Tibial nerve (tissue), 4 donors: Measurements from ENCODE around the gene UQCRH. TPM values are rescaled to one million over a fixed set of nuclear protein-coding genes. Genes with fewer than 3 reads are reported as not detected.

ENCODE experiments used
- DNase-seq, 2 donors: peaks; one replicate each; pipeline ENCODE4 v3.0.0-alpha.2; 2019; ENCODE audit warnings: low spot score in 2 of 2
- H3K27ac ChIP-seq, 4 donors: fragments of 200-600 bp; sonication (generic) in 3 of 4; one replicate each; pipeline ENCODE4 v1.5.1; 2017 to 2019; ENCODE audit warnings: mild to moderate bottlenecking in 1 of 4
- H3K27me3 ChIP-seq, 2 donors: fragments of 200-600 bp; sonication (generic) in 1 of 2; one replicate each; pipeline versions ENCODE4 v1.5.1 to v1.6.0; 2017 to 2019
- H3K36me3 ChIP-seq, 3 donors: fragments of 200-600 bp; sonication (generic); one replicate each; pipeline ENCODE4 v1.5.1; 2018 to 2019
- H3K4me1 ChIP-seq, 4 donors: fragments of 200-600 bp; sonication (generic) in 3 of 4; one replicate each; pipeline ENCODE4 v1.5.1; 2017 to 2019
- H3K4me3 ChIP-seq, 4 donors: fragments of 200-600 bp; sonication (generic) in 3 of 4; one replicate each; pipeline ENCODE4 v1.5.1; 2017 to 2019; ENCODE audit warnings: mild to moderate bottlenecking in 1 of 4, moderate library complexity in 1 of 4
- H3K9me3 ChIP-seq, 4 donors: fragments of 200-600 bp; sonication (generic) in 3 of 4; one replicate each; pipeline ENCODE4 v1.5.1; 2017 to 2019
- CTCF ChIP-seq, 5 experiments: fragments of 200-600 bp in 3 of 5; fragments of 450-650 bp in 2 of 5; sonication (generic) in 3 of 5; IDR thresholded peaks; one replicate each; pipeline ENCODE4 v1.5.1; 2016 to 2019; ENCODE audit warnings: antibody characterized with exemption in 5 of 5, mild to moderate bottlenecking in 3 of 5, moderate library complexity in 2 of 5
- EP300 ChIP-seq, 2 donors: sonication (generic); formaldehyde crosslinking; IDR thresholded peaks; one replicate each; pipeline ENCODE4 v1.6.1; 2017; ENCODE audit warnings: antibody characterized with exemption in 2 of 2, mild to moderate bottlenecking in 1 of 2
- POLR2A ChIP-seq, 2 donors: fragments of 450-650 bp; IDR thresholded peaks; one replicate each; pipeline ENCODE4 v1.6.1; 2017; ENCODE audit warnings: antibody characterized with exemption in 2 of 2, mild to moderate bottlenecking in 2 of 2, moderate library complexity in 2 of 2
- WGBS, 2 donors: methylation state at CpG; one replicate each; pipeline ENCODE4 v1.1.5; 2018; 5-methylcytosine and 5-hydroxymethylcytosine counted together
- total RNA-seq, 4 donors: library from RNA; depleted of rRNA; stranded (reverse); fragments of >200 nt; gene quantifications; one replicate each; pipeline ENCODE4 v1.1.0, GENCODE V29; 2016

The UQCRH gene
- total RNA-seq, 4 donors from 2014 or later: 195 to 294 (median 255) TPM

GRCh38 chr1:46268578-46268977 lies 34.9 kb upstream of the UQCRH start:
- WGBS, 2 donors: 100% methylated on average over 1 of the region's 1 CpG
- TF ChIP-seq POLR2A (IDR thresholded peaks at IDR 0.05): no peak
- TF ChIP-seq EP300 (IDR thresholded peaks at IDR 0.05): no peak
- no peak for TF ChIP-seq CTCF (IDR thresholded peaks at IDR 0.05)
- no peak for DNase-seq
- H3K4me3 ChIP-seq: no peak overlapping the region
- H3K27ac ChIP-seq: no peak overlapping the region
- no peaks in the 10 kb centered on the region for H3K36me3 ChIP-seq
- H3K4me1 ChIP-seq: no peaks in the 10 kb centered on the region
- H3K9me3 ChIP-seq: no peaks in the 10 kb centered on the region
- no peaks in the 10 kb centered on the region for H3K27me3 ChIP-seq

- H3K4me3 ChIP-seq: no peak overlapping the region
- no peak for TF ChIP-seq POLR2A (IDR thresholded peaks at IDR 0.05)
- no peak for TF ChIP-seq EP300 (IDR thresholded peaks at IDR 0.05)
- H3K27me3 ChIP-seq: no peaks in the 10 kb centered on the region
- H3K4me1 ChIP-seq: no peaks in the 10 kb centered on the region
- DNase-seq: no peak
- no peak overlapping the region for H3K27ac ChIP-seq
- H3K36me3 ChIP-seq: peaks cover 0 to 20% (median 4%) of the 10 kb centered on the region in 3 donors
- WGBS, 2 donors: 94 to 98% methylated on average over 6 of the region's 6 CpGs
- H3K9me3 ChIP-seq: no peaks in the 10 kb centered on the region
These were observed 29.1 kb upstream of the UQCRH start for GRCh38 chr1:46274225-46275029.

DNA sequence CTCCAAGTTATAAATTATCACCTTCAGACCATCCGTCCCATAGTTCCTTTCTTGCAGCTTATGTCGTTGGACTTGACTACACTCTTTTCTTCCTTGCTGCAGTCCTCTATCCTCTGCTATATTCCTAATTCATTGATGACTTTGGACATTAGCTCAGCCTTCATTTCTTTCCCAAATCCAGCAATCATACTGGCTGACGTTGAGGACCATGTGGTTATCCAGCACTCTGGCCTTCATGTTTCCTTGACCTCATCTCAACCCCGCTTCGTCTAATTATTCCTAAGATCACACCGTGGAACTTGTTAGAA lies 28.5 kb upstream of the UQCRH start:
- H3K9me3 ChIP-seq: no peaks in the 10 kb centered on the region
- no peak overlapping the region for H3K4me3 ChIP-seq
- H3K27me3 ChIP-seq: no peaks in the 10 kb centered on the region
- no peak overlapping the region for H3K27ac ChIP-seq
- H3K4me1 ChIP-seq: no peaks in the 10 kb centered on the region
- 93% methylated on average over 6 of the region's 6 CpGs for WGBS, 2 donors
- H3K36me3 ChIP-seq: peaks cover 0 to 25% (median 4%) of the 10 kb centered on the region in 3 donors
- no peak for TF ChIP-seq POLR2A (IDR thresholded peaks at IDR 0.05)
- no peak for TF ChIP-seq CTCF (IDR thresholded peaks at IDR 0.05)
- no peak for TF ChIP-seq EP300 (IDR thresholded peaks at IDR 0.05)
- no peak for DNase-seq

DNA sequence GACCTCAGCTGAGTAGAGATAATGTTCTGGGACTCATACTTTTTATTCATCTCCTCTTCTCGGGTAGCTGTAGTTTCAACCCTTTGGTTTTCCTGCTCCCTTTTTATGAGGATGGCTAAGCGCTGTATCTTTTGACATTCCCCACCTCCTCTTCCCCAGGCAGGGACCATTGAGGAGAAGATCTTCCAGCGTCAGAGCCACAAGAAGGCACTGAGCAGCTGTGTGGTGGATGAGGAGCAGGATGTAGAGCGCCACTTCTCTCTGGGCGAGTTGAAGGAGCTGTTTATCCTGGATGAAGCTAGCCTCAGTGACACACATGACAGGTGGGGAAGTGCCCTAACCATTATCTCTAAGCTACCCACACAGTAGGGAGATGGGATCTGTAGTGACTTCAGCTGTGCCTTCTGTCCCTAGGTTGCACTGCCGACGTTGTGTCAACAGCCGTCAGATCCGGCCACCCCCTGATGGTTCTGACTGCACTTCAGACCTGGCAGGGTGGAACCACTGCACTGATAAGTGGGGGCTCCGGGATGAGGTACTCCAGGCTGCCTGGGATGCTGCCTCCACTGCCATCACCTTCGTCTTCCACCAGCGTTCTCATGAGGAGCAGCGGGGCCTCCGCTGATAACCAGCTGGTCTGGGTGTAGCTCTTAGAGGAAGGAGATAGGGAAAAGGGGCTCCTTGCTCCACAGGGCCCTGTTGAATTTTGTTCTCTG lies 25.7 kb upstream of the UQCRH start:
- Histone ChIP-seq H3K9me3 (no peaks in the 10 kb centered on the region), H3K27me3 (no peaks in the 10 kb centered on the region), H3K4me1 (no peaks in the 10 kb centered on the region), H3K4me3 (no peak overlapping the region), H3K36me3 (peaks cover 0 to 53% (median 14%) of the 10 kb centered on the region in 3 donors), H3K27ac (no peak overlapping the region)
- TF ChIP-seq POLR2A (IDR thresholded peaks at IDR 0.05) (no peak), EP300 (IDR thresholded peaks at IDR 0.05) (no peak)
- WGBS, 2 donors: 82 to 84% methylated on average over 14 of the region's 14 CpGs
- no peak for DNase-seq

- DNase-seq: no peak
- WGBS, 2 donors: 89 to 91% methylated on average over 12 of the region's 12 CpGs
- Histone ChIP-seq H3K36me3 (peaks cover 0 to 63% (median 14%) of the 10 kb centered on the region in 3 donors), H3K4me3 (no peak overlapping the region), H3K4me1 (no peaks in the 10 kb centered on the region), H3K27ac (no peak overlapping the region), H3K9me3 (no peaks in the 10 kb centered on the region), H3K27me3 (no peaks in the 10 kb centered on the region)
- TF ChIP-seq POLR2A (IDR thresholded peaks at IDR 0.05): no peak
- no peak for TF ChIP-seq EP300 (IDR thresholded peaks at IDR 0.05)
- TF ChIP-seq CTCF (IDR thresholded peaks at IDR 0.05): no peak
These were observed 24.7 kb upstream of the UQCRH start for GRCh38 chr1:46278807-46279206.

DNA sequence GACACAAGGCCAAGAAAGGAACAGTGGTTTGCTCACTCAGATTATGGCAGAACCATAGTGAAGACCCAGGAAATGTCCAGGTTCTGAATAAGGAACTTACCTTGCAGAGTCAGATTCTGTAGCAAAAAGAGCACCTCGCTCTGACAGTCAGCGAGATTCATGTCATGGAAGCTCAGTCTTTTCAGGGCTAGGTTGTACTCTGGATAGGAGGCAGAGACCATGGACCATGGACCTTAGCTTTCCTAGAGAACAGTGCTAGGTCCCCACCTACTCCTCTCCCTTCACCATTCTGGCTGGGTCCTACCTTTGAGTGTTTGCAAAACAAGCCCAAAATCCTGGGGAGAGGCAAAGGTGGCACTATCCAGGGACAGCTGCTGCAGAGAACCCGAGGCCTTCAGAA lies 23.4 kb upstream of the UQCRH start:
- H3K4me3 ChIP-seq: no peak overlapping the region
- H3K27me3 ChIP-seq: no peaks in the 10 kb centered on the region
- H3K36me3 ChIP-seq: peaks cover 0 to 76% (median 14%) of the 10 kb centered on the region in 3 donors
- DNase-seq: no peak
- H3K9me3 ChIP-seq: no peaks in the 10 kb centered on the region
- 97% methylated on average over 3 of the region's 3 CpGs for WGBS, 2 donors
- no peak overlapping the region for H3K27ac ChIP-seq
- H3K4me1 ChIP-seq: no peaks in the 10 kb centered on the region
- TF ChIP-seq EP300 (IDR thresholded peaks at IDR 0.05): no peak
